Aorta (tissue), 5 donors: ENCODE data around the gene SMARCD3. TPM values are rescaled to one million over a fixed set of nuclear protein-coding genes. Genes with fewer than 3 reads are reported as not detected.

Experiments
- ATAC-seq: fragments of 200-7000 bp; cut with Tn5 transposase; one replicate; pipeline ENCODE4 v1.9.1; 2022; ENCODE audit warnings: moderate library complexity; ENCODE audit not compliant: low FRiP score
- DNase-seq, 2 donors: peaks; one replicate each; pipeline ENCODE4 v3.0.0-alpha.2; 2020
- H3K27ac ChIP-seq, 2 donors: one replicate each; pipeline ENCODE4 v1.5.1; 2013; ENCODE audit warnings: low read length in 2 of 2, mild to moderate bottlenecking in 2 of 2, moderate library complexity in 2 of 2, control low read depth in 1 of 2, inconsistent platforms in 1 of 2, low read depth in 1 of 2
- H3K27me3 ChIP-seq, 2 donors: one replicate each; pipeline ENCODE4 v1.6.1; 2013; ENCODE audit warnings: control low read depth in 1 of 2, low read length in 1 of 2, mild to moderate bottlenecking in 1 of 2, moderate library complexity in 1 of 2; ENCODE audit not compliant: insufficient read depth in 2 of 2, control insufficient read depth in 1 of 2
- H3K36me3 ChIP-seq, 2 donors: one replicate each; pipeline ENCODE4 v1.6.1; 2013; ENCODE audit warnings: control low read depth in 1 of 2, low read length in 1 of 2, mild to moderate bottlenecking in 1 of 2; ENCODE audit not compliant: insufficient read depth in 2 of 2, control insufficient read depth in 1 of 2
- H3K4me1 ChIP-seq, 2 donors: one replicate each; pipeline ENCODE4 v1.6.1; 2013; ENCODE audit warnings: low read length in 2 of 2, control low read depth in 1 of 2, mild to moderate bottlenecking in 1 of 2, moderate library complexity in 1 of 2; ENCODE audit not compliant: insufficient read depth in 2 of 2, control insufficient read depth in 1 of 2
- H3K4me3 ChIP-seq, 2 donors: one replicate each; pipeline ENCODE4 v1.5.1; 2013; ENCODE audit warnings: low read length in 2 of 2, control low read depth in 1 of 2, mild to moderate bottlenecking in 1 of 2
- H3K9me3 ChIP-seq: one replicate; pipeline ENCODE4 v1.6.1; 2013; ENCODE audit warnings: mild to moderate bottlenecking, low read length; ENCODE audit not compliant: control insufficient read depth
- WGBS, 2 donors: extraction: QIAGEN DNeasy Blood & Tissue Kit; methylation state at CpG; one replicate each; pipeline ENCODE4 v1.1.7; 2013; 5-methylcytosine and 5-hydroxymethylcytosine counted together
- intact Hi-C, 2 donors: fragments of 100-400 bp; cut with DNase I; formaldehyde crosslinking; loops; one replicate each; pipeline versions ENCODE4 v1.14.2 to v1.15.0; 2022
- polyA plus RNA-seq, 2 donors: library from polyadenylated mRNA; stranded (reverse); fragments of 200-250 nt; gene quantifications; one replicate each; pipeline ENCODE4 v1.2.3, GENCODE V29; 2013
- total RNA-seq, 2 donors: library from RNA; stranded (reverse); fragmentation: NEBNext Ultra II Directional; extraction: Animal tissue kit (Norgen Biotek cat#: 25700); gene quantifications; one replicate each; pipeline ENCODE4 v1.2.1, GENCODE V29; 2021
- donor health status: healthy with polysubstance abuse.
- donor health status: Bipolar disorder and iron deficiency.
- donor health status: DM: no; HTN: no; CAD: no.
- donor health status: DM: no; HTN: no; CAD: no.
- donor health status: DM: yes; HTN: yes; CAD: no.

Gene SMARCD3
- total and polyA plus RNA-seq, 4 donors: 48.5 to 182 (median 68.4) TPM

GRCh38 chr7:151243045-151243349, 5.5 kb downstream of the SMARCD3 start:
- intact Hi-C loops: loop anchor here in 1 of 2 donors (10.0 kb wide), 1 partner anchor 512 kb away; no protein-coding TSS in a partner anchor
- Histone ChIP-seq H3K27me3 (no peaks in the 10 kb centered on the region), H3K9me3 (no peaks in the 10 kb centered on the region), H3K4me3 (no peak overlapping the region), H3K27ac (no peak overlapping the region), H3K36me3 (peaks cover 0 to 5% of the 10 kb centered on the region in 2 donors), H3K4me1 (no peaks in the 10 kb centered on the region)
- DNase-seq (peak in 1 of 2 donors; percentile 41), ATAC-seq (no peak)
- WGBS, 2 donors: 48 to 54% methylated on average over 2 of the region's 2 CpGs

DNA sequence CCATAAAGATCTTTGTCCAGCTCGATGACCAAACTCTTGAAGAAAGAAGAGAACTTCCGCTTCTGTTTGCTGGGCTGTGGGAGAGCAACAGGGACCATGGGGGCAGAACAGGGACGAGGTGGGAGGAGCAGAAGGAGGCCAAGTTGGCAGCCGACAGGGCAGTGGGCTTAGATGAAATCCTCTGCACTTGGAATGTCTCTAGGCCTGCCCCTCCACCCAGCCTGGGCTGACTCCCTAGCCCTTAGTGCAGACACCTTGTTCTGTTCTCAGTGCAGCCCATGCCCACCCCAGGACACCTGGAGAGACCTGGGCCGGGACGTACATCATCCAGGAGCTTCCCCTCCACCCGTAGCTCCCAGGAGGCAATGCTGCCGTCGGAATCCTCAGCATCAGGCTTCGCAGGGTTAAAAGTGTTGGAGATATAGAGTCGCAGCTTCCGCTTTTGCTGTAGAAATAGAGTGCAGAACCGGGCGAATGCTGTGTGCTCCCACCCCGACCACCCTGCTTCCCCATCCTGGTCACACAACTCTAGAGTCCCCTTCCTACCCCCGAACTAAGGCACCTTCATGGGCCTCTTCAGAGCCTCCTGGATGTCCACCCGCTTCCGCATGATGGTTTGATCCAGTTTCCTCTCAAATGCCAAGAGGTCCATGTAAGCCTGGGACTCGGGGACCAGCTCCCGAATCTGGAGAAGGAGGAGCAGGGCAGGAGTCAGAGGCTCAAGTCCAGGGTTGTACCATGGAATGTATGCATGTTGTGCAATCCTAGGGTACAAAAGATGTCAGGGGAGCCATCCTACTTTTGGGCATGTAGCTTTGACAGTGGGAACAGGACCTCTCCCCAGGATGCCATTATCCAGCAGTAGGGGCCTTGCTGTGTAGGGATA, 6.1 kb downstream of the SMARCD3 start:
- H3K9me3 ChIP-seq: no peaks in the 10 kb centered on the region
- DNase-seq: peak; percentile 16 to 44
- H3K4me3 ChIP-seq: no peak overlapping the region
- peaks cover 0 to 8% of the 10 kb centered on the region in 2 donors for H3K36me3 ChIP-seq
- H3K27ac ChIP-seq: no peak overlapping the region
- no peaks in the 10 kb centered on the region for H3K27me3 ChIP-seq
- no peaks in the 10 kb centered on the region for H3K4me1 ChIP-seq
- WGBS, 2 donors: 58 to 62% methylated on average over 20 of the region's 20 CpGs
- intact Hi-C loops: loop anchor here in 1 of 2 donors (10.0 kb wide), 1 partner anchor 512 kb away; no protein-coding TSS in a partner anchor
- no peak for ATAC-seq

- Histone ChIP-seq H3K4me1 (no peaks in the 10 kb centered on the region), H3K27ac (no peak overlapping the region), H3K9me3 (no peaks in the 10 kb centered on the region), H3K27me3 (no peaks in the 10 kb centered on the region), H3K4me3 (no peak overlapping the region), H3K36me3 (peaks cover 0 to 8% of the 10 kb centered on the region in 2 donors)
- DNase-seq (peak in 1 of 2 donors; percentile 46), ATAC-seq (no peak)
- intact Hi-C loops: loop anchor here in 1 of 2 donors (10.0 kb wide), 1 partner anchor 513 kb away; no protein-coding TSS in a partner anchor
- 85% methylated on average over 9 of the region's 9 CpGs for WGBS, 2 donors
Measured at GRCh38 chr7:151241755-151242096, 6.8 kb downstream of the SMARCD3 start.

DNA sequence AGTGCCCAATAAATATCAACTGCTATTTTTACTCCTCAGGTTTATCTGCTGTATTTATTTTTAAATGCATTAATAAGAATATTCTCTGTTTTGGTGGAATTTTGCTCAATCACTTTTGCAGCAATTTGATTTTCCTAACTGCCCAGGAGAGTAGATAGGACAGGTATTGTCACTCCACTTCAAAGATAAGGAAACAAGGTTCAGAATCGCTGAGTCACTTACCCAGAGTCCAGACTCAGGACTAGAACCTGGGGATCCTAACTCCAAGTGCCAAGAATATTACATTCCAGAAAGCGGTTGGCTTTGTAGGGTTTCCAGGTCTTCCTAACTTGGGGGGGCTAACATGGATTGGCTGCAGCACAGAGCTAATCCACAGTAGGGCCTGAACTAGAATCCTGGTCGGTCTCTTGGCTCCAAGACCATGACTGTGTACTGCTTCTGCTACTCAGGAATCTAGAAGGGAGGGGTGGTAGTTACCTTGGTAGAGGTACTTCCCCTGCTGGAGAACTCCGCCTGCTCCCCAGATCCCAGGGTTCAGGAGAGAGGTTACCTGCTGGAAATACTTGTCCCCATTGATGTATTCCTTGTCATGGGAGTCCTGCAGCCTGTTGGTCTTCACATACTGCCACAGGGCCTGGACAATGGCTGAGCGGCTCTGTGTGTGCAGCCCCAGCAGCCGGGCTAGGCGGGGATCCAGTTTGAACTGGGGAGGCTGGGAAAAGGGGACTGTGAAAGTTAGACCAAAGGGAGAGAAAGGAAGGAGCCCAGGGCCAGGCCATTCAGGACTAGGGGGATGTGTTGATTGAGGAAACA, 7.3 kb downstream of the SMARCD3 start:
- H3K9me3 ChIP-seq: no peaks in the 10 kb centered on the region
- intact Hi-C loops: loop anchor here in 1 of 2 donors (10.0 kb wide), 1 partner anchor 514 kb away; no protein-coding TSS in a partner anchor
- H3K36me3 ChIP-seq: peaks cover 0 to 8% of the 10 kb centered on the region in 2 donors
- 65 to 69% methylated on average over 7 of the region's 7 CpGs for WGBS, 2 donors
- peak in 1 of 2 donors; percentile 34 for DNase-seq
- no peaks in the 10 kb centered on the region for H3K27me3 ChIP-seq
- ATAC-seq: no peak
- H3K4me1 ChIP-seq: no peaks in the 10 kb centered on the region
- no peak overlapping the region for H3K27ac ChIP-seq
- no peak overlapping the region for H3K4me3 ChIP-seq

- intact Hi-C loops: loop anchor here in 1 of 2 donors (10.0 kb wide), 1 partner anchor 514 kb away; no protein-coding TSS in a partner anchor
- Histone ChIP-seq H3K4me3 (no peak overlapping the region), H3K36me3 (peaks cover 0 to 8% of the 10 kb centered on the region in 2 donors), H3K4me1 (no peaks in the 10 kb centered on the region), H3K27me3 (no peaks in the 10 kb centered on the region), H3K9me3 (no peaks in the 10 kb centered on the region), H3K27ac (no peak overlapping the region)
- ATAC-seq (no peak), DNase-seq (peak in 1 of 2 donors; percentile 48)
- WGBS, 2 donors: 62 to 66% methylated on average over 4 of the region's 4 CpGs
Measured at GRCh38 chr7:151240536-151240935, 8.0 kb downstream of the SMARCD3 start.

DNA sequence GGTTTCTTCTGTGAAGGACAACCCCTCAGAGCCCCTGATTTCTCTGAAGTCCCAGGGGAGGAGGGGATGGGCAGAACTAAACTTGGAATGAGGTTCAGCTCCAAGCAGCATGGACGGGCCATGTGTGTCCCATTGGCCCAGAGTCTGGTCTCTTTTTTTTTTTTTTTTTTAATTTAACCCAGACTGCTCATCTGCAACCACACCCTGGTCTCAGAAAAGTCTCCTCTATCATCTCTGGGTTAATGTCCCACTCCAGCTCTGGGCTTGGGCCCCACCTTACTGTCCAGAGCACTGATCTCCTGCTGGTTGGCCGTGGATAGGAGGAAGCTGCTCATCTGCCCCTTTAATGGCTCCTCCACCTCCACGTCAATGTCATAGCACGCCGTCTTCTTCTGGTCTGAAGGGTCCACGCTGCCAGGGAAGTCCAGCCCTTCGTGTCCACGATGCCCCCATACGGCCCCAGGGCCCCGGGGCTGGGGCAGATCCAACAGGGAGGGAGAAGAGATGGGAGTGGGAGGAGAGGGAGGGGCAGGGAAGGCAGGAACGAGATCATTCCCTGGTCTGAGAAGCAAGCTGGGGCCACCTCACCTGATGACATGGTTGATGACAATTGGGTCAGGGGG, 8.5 kb downstream of the SMARCD3 start:
- Histone ChIP-seq H3K27ac (no peak overlapping the region), H3K4me3 (no peak overlapping the region), H3K4me1 (no peaks in the 10 kb centered on the region), H3K27me3 (no peaks in the 10 kb centered on the region), H3K9me3 (no peaks in the 10 kb centered on the region), H3K36me3 (peaks cover 0 to 8% of the 10 kb centered on the region in 2 donors)
- DNase-seq: peak in 1 of 2 donors; percentile 26
- no peak for ATAC-seq
- WGBS, 2 donors: 46 to 51% methylated on average over 11 of the region's 11 CpGs
- intact Hi-C loops: loop anchor here in 1 of 2 donors (10.0 kb wide), 1 partner anchor 515 kb away; no protein-coding TSS in a partner anchor

DNA sequence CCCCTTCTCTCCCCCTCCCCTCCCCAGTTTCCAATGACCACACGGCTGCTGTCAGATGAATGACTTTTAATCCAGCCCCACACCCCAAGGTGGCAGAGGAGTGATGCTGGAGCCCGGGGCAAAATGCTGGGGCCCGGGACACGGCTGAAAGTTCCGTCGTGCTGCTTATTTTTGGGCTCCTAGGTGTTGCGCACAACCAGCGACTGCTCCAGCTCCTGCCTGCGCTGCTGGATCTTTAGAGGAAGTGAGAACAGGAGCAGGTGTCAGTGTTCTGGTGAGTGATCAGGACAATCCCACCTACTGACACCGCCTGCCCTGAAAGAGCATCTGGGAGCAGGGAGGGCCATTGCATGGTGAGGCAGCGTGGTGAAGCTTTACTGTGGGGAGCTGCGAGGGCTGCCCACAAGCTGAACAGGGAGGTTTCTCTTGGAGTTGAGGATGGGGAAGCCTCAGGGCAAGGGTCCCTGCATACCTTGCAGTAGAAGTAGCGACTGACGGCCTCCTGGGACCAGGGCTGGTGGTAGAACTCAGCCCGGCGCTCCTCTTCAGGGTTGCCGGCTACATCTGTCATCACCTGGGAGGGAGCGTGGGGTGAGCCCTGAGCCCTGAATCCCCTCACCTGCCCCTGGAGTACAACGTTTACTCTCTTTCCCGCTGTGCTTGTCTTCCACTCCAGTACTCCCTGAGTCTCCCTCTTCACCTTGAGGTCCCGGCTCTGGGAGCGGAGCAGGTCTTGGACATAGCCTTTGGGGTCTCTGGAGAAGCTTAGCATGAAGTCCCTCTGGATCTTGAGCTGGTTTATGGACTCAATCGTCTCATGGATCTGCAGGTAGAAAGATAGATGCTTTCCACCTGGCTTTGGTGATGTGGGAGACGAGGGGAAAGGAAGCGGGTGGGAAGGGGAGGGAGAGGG, 9.3 kb downstream of the SMARCD3 start:
- WGBS, 2 donors: 77 to 78% methylated on average over 25 of the region's 25 CpGs
- intact Hi-C loops: no loop called here
- Histone ChIP-seq H3K36me3 (peaks cover 0 to 8% of the 10 kb centered on the region in 2 donors), H3K27ac (no peak overlapping the region), H3K9me3 (no peaks in the 10 kb centered on the region), H3K27me3 (no peaks in the 10 kb centered on the region), H3K4me3 (no peak overlapping the region), H3K4me1 (no peaks in the 10 kb centered on the region)
- DNase-seq (peak in 1 of 2 donors; percentile 28), ATAC-seq (no peak)
